ENCODE measurements around the gene KAT8. TPM values are rescaled to one million over a fixed set of nuclear protein-coding genes. Genes with fewer than 3 reads are reported as not detected.

KAT8 gene
- total RNA-seq, 2 donors from 2014 or later, result 49.7 to 50.2 TPM

DNA sequence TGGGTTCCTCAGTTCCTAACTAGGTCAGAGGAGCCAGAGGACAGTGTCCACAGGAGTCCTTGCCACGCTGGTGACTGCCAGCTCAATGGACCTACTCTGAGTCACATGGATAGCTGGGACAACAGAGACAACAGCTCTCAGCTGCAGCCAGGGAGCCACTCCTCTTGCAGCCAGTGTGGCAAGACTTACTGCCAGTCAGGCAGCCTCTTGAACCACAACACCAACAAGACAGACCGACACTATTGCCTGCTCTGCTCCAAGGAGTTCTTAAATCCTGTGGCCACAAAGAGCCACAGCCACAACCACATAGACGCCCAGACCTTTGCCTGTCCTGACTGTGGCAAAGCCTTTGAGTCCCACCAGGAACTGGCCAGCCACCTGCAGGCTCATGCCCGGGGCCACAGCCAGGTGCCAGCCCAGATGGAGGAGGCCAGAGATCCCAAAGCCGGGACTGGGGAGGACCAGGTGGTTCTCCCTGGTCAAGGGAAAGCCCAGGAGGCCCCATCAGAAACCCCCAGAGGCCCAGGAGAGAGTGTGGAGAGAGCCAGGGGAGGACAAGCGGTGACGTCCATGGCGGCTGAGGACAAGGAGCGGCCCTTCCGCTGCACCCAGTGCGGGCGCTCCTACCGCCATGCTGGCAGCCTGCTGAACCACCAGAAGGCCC, 36.6 kb upstream of the KAT8 start:
- no peaks in the 10 kb centered on the region for H3K27me3 Mint-ChIP-seq
- H3K36me3 Mint-ChIP-seq (ENCODE audit: low read depth), result peaks cover 68% of the 10 kb centered on the region
- H3K4me1 Mint-ChIP-seq, result no peaks in the 10 kb centered on the region
- H3K27ac Mint-ChIP-seq, result no peak overlapping the region
- no peaks in the 10 kb centered on the region for H3K9me3 Mint-ChIP-seq
- no peak overlapping the region for H3K4me3 Mint-ChIP-seq
- no peak for ATAC-seq (replicated peaks)

DNA sequence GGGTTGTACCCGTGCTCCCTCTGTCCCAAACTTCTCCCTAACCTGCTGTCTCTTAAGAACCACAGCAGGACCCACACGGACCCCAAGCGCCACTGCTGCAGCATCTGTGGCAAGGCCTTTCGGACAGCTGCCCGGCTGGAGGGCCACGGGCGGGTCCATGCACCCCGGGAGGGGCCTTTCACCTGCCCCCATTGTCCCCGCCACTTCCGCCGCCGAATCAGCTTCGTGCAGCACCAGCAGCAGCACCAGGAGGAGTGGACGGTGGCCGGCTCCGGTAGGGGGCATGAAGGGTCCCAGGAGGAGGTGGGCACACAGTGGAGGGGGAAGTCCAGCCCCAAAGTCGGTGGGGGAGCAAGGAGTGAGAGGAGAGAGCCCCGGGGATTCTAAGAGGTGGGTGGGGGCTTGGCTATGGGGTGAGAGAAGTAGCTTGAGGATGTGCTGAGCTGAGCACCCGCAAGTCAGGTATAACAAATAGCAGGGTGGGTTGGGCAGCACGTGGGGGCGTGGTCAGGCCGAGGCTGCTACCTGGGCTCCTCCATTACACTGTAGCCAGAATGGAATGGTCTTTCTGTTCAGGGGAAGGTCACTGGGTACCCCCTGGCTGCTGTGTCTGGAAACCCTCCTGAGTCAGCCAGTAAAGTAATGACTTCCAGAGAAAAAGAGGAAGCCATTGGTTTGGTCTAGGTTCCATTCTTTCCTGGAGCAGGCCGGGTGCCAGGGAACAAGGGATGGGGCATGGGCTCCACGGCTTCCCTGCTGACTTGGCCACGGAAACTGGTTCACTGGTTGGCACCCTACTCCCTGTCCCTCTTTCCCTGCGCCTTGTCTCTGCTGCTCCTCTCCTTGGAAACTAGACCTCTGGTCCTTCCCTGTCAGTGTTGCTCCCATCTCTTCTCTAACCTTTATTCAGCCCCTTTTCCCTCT, 35.8 kb upstream of the KAT8 start:
- Mint-ChIP-seq H3K36me3 (ENCODE audit: low read depth) (peaks cover 60% of the 10 kb centered on the region), H3K4me1 (no peaks in the 10 kb centered on the region), H3K27me3 (no peaks in the 10 kb centered on the region), H3K4me3 (no peak overlapping the region), H3K27ac (peak overlapping the region; percentile 56), H3K9me3 (no peaks in the 10 kb centered on the region)
- ATAC-seq (replicated peaks), result no peak

- no peaks in the 10 kb centered on the region for H3K4me1 Mint-ChIP-seq
- no peaks in the 10 kb centered on the region for H3K9me3 Mint-ChIP-seq
- H3K27me3 Mint-ChIP-seq, result no peaks in the 10 kb centered on the region
- H3K36me3 Mint-ChIP-seq (ENCODE audit: low read depth), result peaks cover 52% of the 10 kb centered on the region
- H3K4me3 Mint-ChIP-seq, result no peak overlapping the region
- ATAC-seq (replicated peaks), result no peak
- peak overlapping the region; percentile 56 for H3K27ac Mint-ChIP-seq
Measured at GRCh38 chr16:31082368-31083045, 35.0 kb upstream of the KAT8 start.

- H3K27me3 Mint-ChIP-seq, result no peaks in the 10 kb centered on the region
- H3K4me1 Mint-ChIP-seq, result no peaks in the 10 kb centered on the region
- no peak overlapping the region for H3K27ac Mint-ChIP-seq
- H3K9me3 Mint-ChIP-seq, result no peaks in the 10 kb centered on the region
- peaks cover 46% of the 10 kb centered on the region for H3K36me3 Mint-ChIP-seq (ENCODE audit: low read depth)
- ATAC-seq (replicated peaks), result no peak
- H3K4me3 Mint-ChIP-seq, result no peak overlapping the region
Measured at GRCh38 chr16:31083081-31083480, 34.4 kb upstream of the KAT8 start.

GRCh38 chr16:31083556-31083955, 33.9 kb upstream of the KAT8 start:
- ATAC-seq (replicated peaks), result no peak
- no peaks in the 10 kb centered on the region for H3K4me1 Mint-ChIP-seq
- no peaks in the 10 kb centered on the region for H3K9me3 Mint-ChIP-seq
- no peak overlapping the region for H3K4me3 Mint-ChIP-seq
- no peaks in the 10 kb centered on the region for H3K27me3 Mint-ChIP-seq
- H3K36me3 Mint-ChIP-seq (ENCODE audit: low read depth), result peaks cover 41% of the 10 kb centered on the region
- H3K27ac Mint-ChIP-seq, result no peak overlapping the region

DNA sequence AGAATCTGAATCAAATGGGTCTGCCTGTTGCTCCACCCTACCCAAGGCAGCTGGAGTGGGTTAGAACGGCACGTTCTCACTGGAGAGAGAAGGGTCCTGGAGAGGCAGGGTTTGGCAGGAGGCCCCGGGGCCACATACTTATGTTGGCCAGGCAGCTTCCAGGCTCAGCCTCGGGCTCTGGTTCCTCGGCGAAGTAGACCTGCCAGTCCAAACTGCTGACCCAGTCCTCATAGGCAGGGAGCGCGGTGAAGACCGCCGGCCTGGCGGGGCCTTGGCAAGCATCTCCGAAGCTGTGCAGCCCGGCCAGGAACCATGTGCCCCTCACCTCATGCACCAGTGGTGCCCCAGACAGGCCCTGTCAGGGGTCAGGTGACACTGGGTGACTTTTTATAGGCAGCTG, 33.5 kb upstream of the KAT8 start:
- H3K4me3 Mint-ChIP-seq, result no peak overlapping the region
- H3K27ac Mint-ChIP-seq, result no peak overlapping the region
- H3K9me3 Mint-ChIP-seq, result no peaks in the 10 kb centered on the region
- no peaks in the 10 kb centered on the region for H3K4me1 Mint-ChIP-seq
- ATAC-seq (replicated peaks), result no peak
- H3K36me3 Mint-ChIP-seq (ENCODE audit: low read depth), result peaks cover 39% of the 10 kb centered on the region
- no peaks in the 10 kb centered on the region for H3K27me3 Mint-ChIP-seq

GRCh38 chr16:31084584-31085302, 32.7 kb upstream of the KAT8 start:
- peak; percentile 6 for ATAC-seq (replicated peaks)
- Mint-ChIP-seq H3K4me1 (no peaks in the 10 kb centered on the region), H3K36me3 (ENCODE audit: low read depth) (peaks cover 39% of the 10 kb centered on the region), H3K9me3 (no peaks in the 10 kb centered on the region), H3K4me3 (no peak overlapping the region), H3K27ac (no peak overlapping the region), H3K27me3 (no peaks in the 10 kb centered on the region)

DNA sequence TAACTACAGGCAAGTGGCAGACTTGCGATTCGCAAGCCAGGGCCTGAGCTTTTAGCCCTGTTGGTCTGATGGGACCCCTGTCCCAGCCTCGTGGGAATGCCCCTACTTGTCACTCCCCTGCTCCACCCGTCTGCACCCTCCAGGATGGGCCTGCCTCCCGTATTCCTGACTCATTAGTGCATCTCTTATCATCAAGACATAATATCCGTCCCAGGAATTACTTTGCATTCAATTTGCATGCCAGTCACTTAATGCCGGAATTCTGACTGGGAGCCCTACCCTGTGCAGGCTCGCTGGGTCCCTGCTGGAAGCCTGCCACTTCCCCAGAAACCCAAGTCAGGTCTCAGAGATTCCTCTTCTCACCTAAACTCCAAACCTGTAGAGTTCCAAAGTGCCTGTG, 32.1 kb upstream of the KAT8 start:
- H3K4me3 Mint-ChIP-seq, result no peak overlapping the region
- no peak for ATAC-seq (replicated peaks)

GRCh38 chr16:31085873-31086628, 31.4 kb upstream of the KAT8 start:
- Mint-ChIP-seq H3K27ac (peak overlapping the region; percentile 48), H3K36me3 (ENCODE audit: low read depth) (peaks cover 37% of the 10 kb centered on the region), H3K4me1 (no peaks in the 10 kb centered on the region), H3K27me3 (no peaks in the 10 kb centered on the region), H3K9me3 (no peaks in the 10 kb centered on the region), H3K4me3 (no peak overlapping the region)
- ATAC-seq (replicated peaks), result peak; percentile 6

More for the DNA sequence above, 32.1 kb upstream of the KAT8 start:
- H3K9me3 Mint-ChIP-seq, result no peaks in the 10 kb centered on the region
- H3K27ac Mint-ChIP-seq, result peak overlapping the region; percentile 48
- H3K36me3 Mint-ChIP-seq (ENCODE audit: low read depth), result peaks cover 37% of the 10 kb centered on the region
- no peaks in the 10 kb centered on the region for H3K27me3 Mint-ChIP-seq
- no peaks in the 10 kb centered on the region for H3K4me1 Mint-ChIP-seq

DNA sequence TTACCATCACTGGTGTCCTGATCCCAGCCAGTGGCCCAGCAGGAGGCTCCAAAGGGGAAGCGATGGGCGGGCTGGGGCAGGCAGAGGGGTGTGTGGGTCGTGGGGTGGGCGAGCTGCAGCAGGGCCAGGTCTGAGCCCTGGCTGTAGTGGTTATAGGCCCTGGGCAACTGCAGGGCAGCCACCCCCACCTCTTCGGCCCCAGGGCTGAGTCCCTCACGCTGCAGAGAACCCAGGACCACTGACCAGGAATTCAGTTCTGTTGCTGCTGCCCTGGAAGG, 30.9 kb upstream of the KAT8 start:
- Mint-ChIP-seq H3K27me3 (no peaks in the 10 kb centered on the region), H3K4me3 (no peak overlapping the region), H3K27ac (no peak overlapping the region), H3K36me3 (ENCODE audit: low read depth) (peaks cover 40% of the 10 kb centered on the region), H3K9me3 (no peaks in the 10 kb centered on the region), H3K4me1 (no peaks in the 10 kb centered on the region)
- ATAC-seq (replicated peaks), result no peak

- no peak for ATAC-seq (replicated peaks)
- Mint-ChIP-seq H3K4me1 (no peaks in the 10 kb centered on the region), H3K27ac (no peak overlapping the region), H3K27me3 (no peaks in the 10 kb centered on the region), H3K36me3 (ENCODE audit: low read depth) (peaks cover 43% of the 10 kb centered on the region), H3K4me3 (no peak overlapping the region), H3K9me3 (no peaks in the 10 kb centered on the region)
Measured at GRCh38 chr16:31087481-31087880, 30.0 kb upstream of the KAT8 start.

GRCh38 chr16:31087971-31088370, 29.5 kb upstream of the KAT8 start:
- Mint-ChIP-seq H3K4me1 (no peaks in the 10 kb centered on the region), H3K4me3 (no peak overlapping the region), H3K27ac (peak overlapping the region; percentile 20), H3K27me3 (no peaks in the 10 kb centered on the region), H3K36me3 (ENCODE audit: low read depth) (peaks cover 46% of the 10 kb centered on the region), H3K9me3 (no peaks in the 10 kb centered on the region)
- no peak for ATAC-seq (replicated peaks)

DNA sequence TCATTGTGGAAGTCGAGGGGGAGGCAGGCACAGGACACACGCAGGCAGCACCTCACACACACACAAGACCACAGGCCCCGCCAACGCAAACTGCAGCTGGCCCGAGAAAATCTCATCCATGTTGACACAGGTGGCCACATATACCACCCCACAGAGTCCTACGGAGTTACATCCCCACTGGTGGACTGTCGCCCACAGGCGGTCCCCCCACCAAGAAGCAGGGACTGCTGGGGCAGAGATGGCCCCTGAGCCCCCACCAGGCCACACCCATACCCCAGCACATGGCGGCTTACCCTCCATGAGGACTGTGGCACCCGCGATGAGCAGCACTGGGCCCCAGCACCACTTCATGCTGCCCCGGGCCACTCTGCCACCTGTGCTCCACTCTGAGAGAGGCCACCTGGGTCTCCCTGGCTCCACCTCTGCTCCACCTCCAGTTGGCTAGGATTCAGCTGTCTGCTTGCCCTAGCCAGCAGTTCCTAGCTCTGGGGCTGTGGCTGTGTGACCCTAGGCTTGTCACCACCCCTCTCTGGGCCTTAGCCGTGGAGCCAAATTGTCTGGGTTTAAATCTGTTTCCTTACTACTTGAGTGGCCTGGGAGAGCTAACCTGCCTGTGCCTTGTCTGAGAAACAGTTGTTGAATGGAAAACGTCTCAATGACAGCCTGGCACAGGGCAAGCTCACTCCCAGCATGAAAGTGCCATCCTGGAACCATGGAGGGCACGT, 28.8 kb upstream of the KAT8 start, which contains the start of gene PRSS53:
TSS of gene PRSS53 (minus strand) at position 485 of the 725 bp plus-strand sequence. CDS start at position 351, 134 bp downstream.
- H3K4me3 Mint-ChIP-seq, result no peak within 1 kb of the TSS
- no peaks in the 10 kb centered on the region for H3K4me1 Mint-ChIP-seq
- no peaks in the 10 kb centered on the region for H3K9me3 Mint-ChIP-seq
- H3K27ac Mint-ChIP-seq, result peak within 1 kb of the TSS; percentile 20
- peaks cover 45% of the 10 kb centered on the region for H3K36me3 Mint-ChIP-seq (ENCODE audit: low read depth)
- no peaks in the 10 kb centered on the region for H3K27me3 Mint-ChIP-seq
- ATAC-seq (replicated peaks), result no peak
